GM12878 (cell line): Measurements from ENCODE around the gene SPRY1. TPM values are rescaled to one million over a fixed set of nuclear protein-coding genes. Genes with fewer than 3 reads are reported as not detected.

ENCODE experiments used
- ATF3 ChIP-seq: IDR thresholded peaks from 2 replicates; pipeline ENCODE4 v1.6.1; 2011; ENCODE audit warnings: low read depth, mild to moderate bottlenecking, low read length, moderate library complexity, borderline replicate concordance; ENCODE audit errors: extremely low read depth
- CEBPB ChIP-seq, 2 experiments: fragments of 150-350 bp in 1 of 2; IDR thresholded peaks; 2 replicates each; pipeline ENCODE4 v1.6.1; 2012 to 2014; ENCODE audit warnings: low read depth in 2 of 2, low read length in 2 of 2, borderline replicate concordance in 1 of 2, inconsistent platforms in 1 of 2
- CREB1 ChIP-seq: IDR thresholded peaks from 2 replicates; pipeline ENCODE4 v1.6.1; 2012; ENCODE audit warnings: low read depth, mild to moderate bottlenecking, inconsistent platforms
- ESRRA ChIP-seq: IDR thresholded peaks from 2 replicates; pipeline ENCODE4 v1.6.1; 2012; ENCODE audit warnings: mild to moderate bottlenecking, low read length, improper control_type of control experiment
- FOXK2 ChIP-seq: fragments of 450-650 bp; IDR thresholded peaks from 2 replicates; pipeline ENCODE4 v1.6.1; 2017; ENCODE audit warnings: mild to moderate bottlenecking, moderate library complexity
- HDAC2 ChIP-seq: fragments of 200-600 bp; sonication (generic); IDR thresholded peaks from 2 replicates; pipeline ENCODE4 v1.6.1; 2017
- JUND ChIP-seq: IDR thresholded peaks from 2 replicates; pipeline ENCODE4 v1.6.1; 2012; ENCODE audit warnings: low read depth, mild to moderate bottlenecking, low read length, improper control_type of control experiment, moderate library complexity
- KLF5 ChIP-seq: fragments of 450-650 bp; IDR thresholded peaks from 2 replicates; pipeline ENCODE4 v1.6.1; 2014; ENCODE audit warnings: mild to moderate bottlenecking; ENCODE audit not compliant: partially characterized antibody
- LARP7 ChIP-seq: fragments of 450-650 bp; IDR thresholded peaks from 2 replicates; pipeline ENCODE4 v1.6.1; 2017; ENCODE audit warnings: mild to moderate bottlenecking
- PBX3 ChIP-seq: IDR thresholded peaks from 2 replicates; pipeline ENCODE4 v1.6.1; 2011; ENCODE audit warnings: mild to moderate bottlenecking, low read depth, low read length, moderate library complexity; ENCODE audit not compliant: insufficient replicate concordance
- PRDM15 ChIP-seq: fragments of 450-650 bp; formaldehyde crosslinking; IDR thresholded peaks from 2 replicates; pipeline ENCODE4 v1.4.0; 2020; ENCODE audit warnings: mild to moderate bottlenecking, moderate library complexity
- RB1 ChIP-seq: fragments of 450-650 bp; formaldehyde crosslinking; IDR thresholded peaks from 2 replicates; pipeline ENCODE4 v1.6.1; 2017; ENCODE audit warnings: mild to moderate bottlenecking, borderline replicate concordance
- RELA ChIP-seq: fragments of 450-650 bp; IDR thresholded peaks from 2 replicates; pipeline ENCODE4 v1.8.0; 2014; ENCODE audit warnings: borderline replicate concordance; ENCODE audit not compliant: partially characterized antibody
- SKIL ChIP-seq: fragments of 450-650 bp; IDR thresholded peaks from 2 replicates; pipeline ENCODE4 v1.6.1; 2017; ENCODE audit warnings: mild to moderate bottlenecking, low read depth, inconsistent platforms; ENCODE audit not compliant: poor library complexity, severe bottlenecking
- SMAD5 ChIP-seq: IDR thresholded peaks from 2 replicates; pipeline ENCODE4 v1.6.1; 2016; ENCODE audit warnings: antibody characterized with exemption, low read depth
- TAF1 ChIP-seq: IDR thresholded peaks from 2 replicates; pipeline ENCODE4 v1.6.1; 2011; ENCODE audit warnings: mild to moderate bottlenecking, low read depth, low read length, borderline replicate concordance
- TARDBP ChIP-seq: IDR thresholded peaks from 2 replicates; pipeline ENCODE4 v1.6.1; 2016; ENCODE audit warnings: borderline replicate concordance
- TCF3 ChIP-seq: IDR thresholded peaks from 2 replicates; pipeline ENCODE4 v1.6.1; 2012; ENCODE audit warnings: low read depth, mild to moderate bottlenecking, low read length, borderline replicate concordance; ENCODE audit not compliant: insufficient read depth
- WRNIP1 ChIP-seq: IDR thresholded peaks from 2 replicates; pipeline ENCODE4 v1.6.1; 2011; ENCODE audit warnings: low read depth, low read length, improper control_type of control experiment, borderline replicate concordance
- YBX1 ChIP-seq: fragments of 450-650 bp; IDR thresholded peaks from 2 replicates; pipeline ENCODE4 v1.6.1; 2016; ENCODE audit warnings: antibody characterized with exemption
- ZNF274 ChIP-seq: IDR thresholded peaks from one replicate; pipeline ENCODE4 v1.8.0; 2011; ENCODE audit not compliant: insufficient read length, insufficient read depth
- ZSCAN29 ChIP-seq: fragments of 450-650 bp; IDR thresholded peaks from 2 replicates; pipeline ENCODE4 v1.6.1; 2017; ENCODE audit warnings: mild to moderate bottlenecking, moderate library complexity
- polyA plus RNA-seq, 11 experiments: library from polyadenylated mRNA; depleted of rRNA in 4 of 11; unstranded in 6 of 11; stranded (reverse) in 5 of 11; fragments of >200 nt; fragmentation: Nextera tagmentation in 4 of 11; fragmentation: Illumina TruSeq in 1 of 11; extraction: Ambion mirVana in 4 of 11; extraction: Trizol in 1 of 11; gene quantifications; 1 replicate in 1 of 11; 2 replicates in 10 of 11; pipeline versions ENCODE4 v1.2.1 to v1.2.3, GENCODE V29; 2011 to 2016; ENCODE audit warnings: inconsistent platforms in 2 of 11, missing spikeins in 2 of 11, low read depth in 1 of 11
- total RNA-seq, 4 experiments: library from RNA; depleted of rRNA in 3 of 4; stranded (reverse); fragments of >200 nt in 3 of 4; fragmentation: Illumina TruSeq in 1 of 4; extraction: Trizol in 1 of 4; gene quantifications; 2 replicates each; pipeline versions ENCODE4 v1.2.1 to v1.2.3, GENCODE V29; 2013 to 2021
- TF ChIP-seq, protein P1 (sequence below): fragments of 450-650 bp; IDR thresholded peaks from 2 replicates; pipeline ENCODE4 v1.6.1; 2018; ENCODE audit warnings: borderline replicate concordance, mild to moderate bottlenecking; ENCODE audit not compliant: partially characterized antibody

SPRY1 gene
- total and polyA plus RNA-seq, 10 of the 15 experiments (the other 5 are each of a cell fraction or from before 2014, with no cell fraction given), result 0.05 to 5.7 (median 0.23) TPM; not detected in 2

GRCh38 chr4:123449780-123450179, 53.2 kb downstream of the SPRY1 start (continued):
- TF ChIP-seq TARDBP (no peak), ESRRA (no peak), YBX1 (no peak), RELA (no peak), LARP7 (no peak), HDAC2 (no peak), ZSCAN29 (no peak), SKIL (no peak), ATF3 (no peak), TCF3 (no peak), JUND (no peak), SMAD5 (no peak), KLF5 (no peak), CREB1 (no peak), ZNF274 (no peak), FOXK2 (no peak), RB1 (no peak), CEBPB (IDR thresholded peaks at IDR 0.05; ENCODE audit: borderline replicate concordance in 1 of 2, low read depth in 2 of 2, low read length in 2 of 2) (no peak), WRNIP1 (no peak), PBX3 (no peak), TAF1 (no peak), PRDM15 (CRISPR knock-in tag) (no peak)
- TF ChIP-seq, protein P1, sequence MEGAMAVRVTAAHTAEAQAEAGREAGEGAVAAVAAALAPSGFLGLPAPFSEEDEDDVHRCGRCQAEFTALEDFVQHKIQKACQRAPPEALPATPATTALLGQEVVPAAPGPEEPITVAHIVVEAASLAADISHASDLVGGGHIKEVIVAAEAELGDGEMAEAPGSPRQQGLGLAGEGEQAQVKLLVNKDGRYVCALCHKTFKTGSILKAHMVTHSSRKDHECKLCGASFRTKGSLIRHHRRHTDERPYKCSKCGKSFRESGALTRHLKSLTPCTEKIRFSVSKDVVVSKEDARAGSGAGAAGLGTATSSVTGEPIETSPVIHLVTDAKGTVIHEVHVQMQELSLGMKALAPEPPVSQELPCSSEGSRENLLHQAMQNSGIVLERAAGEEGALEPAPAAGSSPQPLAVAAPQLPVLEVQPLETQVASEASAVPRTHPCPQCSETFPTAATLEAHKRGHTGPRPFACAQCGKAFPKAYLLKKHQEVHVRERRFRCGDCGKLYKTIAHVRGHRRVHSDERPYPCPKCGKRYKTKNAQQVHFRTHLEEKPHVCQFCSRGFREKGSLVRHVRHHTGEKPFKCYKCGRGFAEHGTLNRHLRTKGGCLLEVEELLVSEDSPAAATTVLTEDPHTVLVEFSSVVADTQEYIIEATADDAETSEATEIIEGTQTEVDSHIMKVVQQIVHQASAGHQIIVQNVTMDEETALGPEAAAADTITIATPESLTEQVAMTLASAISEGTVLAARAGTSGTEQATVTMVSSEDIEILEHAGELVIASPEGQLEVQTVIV, result no peak
